IPS-15b (cell line): ENCODE data around the gene SEMA5A.

Experiments used
- H3K27me3 ChIP-seq: one replicate; pipeline ENCODE4 v1.6.1; 2013; ENCODE audit warnings: low read length; ENCODE audit not compliant: control insufficient read depth, insufficient read depth
- H3K36me3 ChIP-seq: one replicate; pipeline ENCODE4 v1.6.1; 2013; ENCODE audit warnings: low read length; ENCODE audit not compliant: control insufficient read depth, insufficient read depth
- H3K4me1 ChIP-seq: one replicate; pipeline ENCODE4 v1.6.1; 2013; ENCODE audit warnings: mild to moderate bottlenecking, low read length; ENCODE audit not compliant: control insufficient read depth, insufficient read depth
- H3K4me3 ChIP-seq: one replicate; pipeline ENCODE4 v1.5.1; 2013; ENCODE audit warnings: low read depth, low read length
- H3K9ac ChIP-seq: one replicate; pipeline ENCODE4 v1.6.1; 2013; ENCODE audit warnings: low read depth, mild to moderate bottlenecking, low read length
- H3K9me3 ChIP-seq: one replicate; pipeline ENCODE4 v1.6.1; 2013; ENCODE audit warnings: mild to moderate bottlenecking, low read length; ENCODE audit not compliant: control insufficient read depth, insufficient read depth

SEMA5A gene

DNA sequence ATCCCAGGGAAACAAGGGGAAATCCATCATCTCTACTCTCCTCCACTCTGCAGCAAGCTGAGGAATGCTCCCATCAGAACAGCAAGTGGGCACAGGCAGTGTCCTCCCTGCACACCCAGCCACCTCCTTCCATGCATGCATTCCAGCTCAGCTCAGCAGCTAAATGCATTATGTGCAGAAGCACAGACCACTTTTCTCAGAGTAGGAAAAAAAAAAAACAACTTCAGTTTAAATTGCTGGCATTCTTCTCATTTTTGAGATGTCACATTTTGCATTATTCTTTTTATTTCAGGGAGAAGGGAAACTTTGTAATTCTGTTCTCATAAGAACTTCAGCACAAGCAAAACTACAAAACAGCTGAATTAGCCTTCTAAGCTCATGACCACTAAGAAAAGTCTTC lies 312.2 kb downstream of the SEMA5A start:
- H3K4me3 ChIP-seq = no peak overlapping the region
- no peaks in the 10 kb centered on the region for H3K9me3 ChIP-seq
- no peaks in the 10 kb centered on the region for H3K27me3 ChIP-seq
- H3K9ac ChIP-seq = no peak overlapping the region
- no peaks in the 10 kb centered on the region for H3K4me1 ChIP-seq
- H3K36me3 ChIP-seq = no peaks in the 10 kb centered on the region

DNA sequence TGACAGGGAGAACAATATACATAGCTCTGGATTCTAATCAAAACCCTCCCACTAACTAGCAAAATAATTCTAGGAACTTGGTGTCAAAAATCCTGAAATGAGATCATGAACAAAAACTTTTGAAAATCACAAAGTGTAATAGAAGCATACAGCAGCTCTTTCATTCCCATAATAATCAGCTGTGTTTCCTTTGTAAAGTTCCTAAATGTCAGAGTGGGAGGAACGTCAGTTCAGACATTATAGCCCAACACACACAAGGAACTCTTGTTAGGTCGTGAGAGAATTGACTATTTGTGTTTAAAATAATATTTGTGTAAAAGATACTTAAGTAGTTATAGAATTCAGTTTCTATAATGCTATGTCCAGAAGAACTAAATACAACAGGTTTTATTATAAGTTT lies 312.8 kb downstream of the SEMA5A start:
- no peaks in the 10 kb centered on the region for H3K9me3 ChIP-seq
- no peaks in the 10 kb centered on the region for H3K27me3 ChIP-seq
- H3K9ac ChIP-seq = no peak overlapping the region
- no peaks in the 10 kb centered on the region for H3K4me1 ChIP-seq
- H3K4me3 ChIP-seq = no peak overlapping the region
- H3K36me3 ChIP-seq = no peaks in the 10 kb centered on the region

DNA sequence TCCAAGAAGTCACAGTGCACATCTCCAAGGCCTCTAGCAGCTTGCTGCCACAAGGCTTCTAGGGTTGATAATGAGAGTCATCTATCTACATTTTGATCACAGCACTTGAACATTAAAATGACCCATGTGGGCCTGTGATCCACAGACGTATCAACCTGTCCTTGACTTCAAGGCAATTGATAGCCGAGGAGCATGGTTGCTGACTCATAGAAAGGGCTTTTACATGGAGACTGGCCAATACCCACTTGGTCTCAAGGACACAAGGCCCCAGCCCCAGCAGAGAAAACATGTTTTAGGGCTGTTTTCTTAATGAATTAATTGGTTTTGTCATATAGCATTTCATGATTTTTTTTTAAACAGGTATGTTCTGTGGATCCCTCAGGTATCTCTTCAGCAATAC lies 314.0 kb downstream of the SEMA5A start:
- H3K27me3 ChIP-seq = no peaks in the 10 kb centered on the region
- H3K36me3 ChIP-seq = no peaks in the 10 kb centered on the region
- H3K4me3 ChIP-seq = no peak overlapping the region
- H3K9ac ChIP-seq = no peak overlapping the region
- H3K9me3 ChIP-seq = no peaks in the 10 kb centered on the region
- no peaks in the 10 kb centered on the region for H3K4me1 ChIP-seq

DNA sequence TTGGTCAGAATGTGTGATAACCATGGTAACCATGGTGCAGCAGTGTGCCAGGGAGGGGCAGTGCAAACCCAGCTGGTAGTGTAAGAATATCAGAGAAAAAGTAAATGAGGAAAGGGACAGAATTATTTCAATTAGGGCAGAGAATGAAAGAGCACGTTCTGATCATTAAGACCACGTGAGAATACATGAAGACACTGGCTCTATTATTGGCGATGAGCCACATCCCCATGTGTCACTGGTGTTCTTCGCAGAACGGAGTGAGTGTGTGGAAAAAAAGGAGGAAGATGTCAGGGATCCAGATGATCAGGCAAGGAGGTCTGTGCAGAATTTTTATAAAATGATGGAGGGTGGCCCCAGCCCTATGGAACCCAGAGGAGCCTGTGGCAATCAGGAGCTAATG lies 315.5 kb downstream of the SEMA5A start:
- no peaks in the 10 kb centered on the region for H3K9me3 ChIP-seq
- no peak overlapping the region for H3K9ac ChIP-seq
- H3K4me1 ChIP-seq = no peaks in the 10 kb centered on the region
- H3K27me3 ChIP-seq = no peaks in the 10 kb centered on the region
- H3K4me3 ChIP-seq = no peak overlapping the region
- no peaks in the 10 kb centered on the region for H3K36me3 ChIP-seq

DNA sequence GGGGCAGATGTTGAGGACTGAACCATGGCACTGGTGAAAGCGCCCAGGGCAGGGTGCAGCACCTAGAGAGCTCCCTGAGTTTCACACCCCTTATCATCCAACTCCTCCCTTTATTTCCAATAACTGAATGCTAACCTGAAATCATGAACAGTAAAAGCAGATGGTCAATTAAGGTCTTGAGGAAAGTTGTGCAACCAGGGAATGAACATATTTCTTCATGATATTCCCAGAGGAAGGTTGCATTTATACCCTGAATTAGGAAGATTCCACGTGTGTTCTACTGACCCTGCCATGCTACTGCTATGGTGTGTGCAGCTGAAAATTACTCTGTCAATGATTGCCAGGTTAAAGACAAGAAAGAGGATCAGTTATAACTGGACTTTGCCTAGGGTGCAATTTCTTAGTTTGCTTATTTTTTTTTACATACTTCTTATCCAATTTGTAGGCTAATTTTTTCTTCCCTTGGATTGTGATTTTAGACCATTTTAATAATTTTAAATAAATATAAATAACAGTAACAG lies 319.8 kb downstream of the SEMA5A start:
- no peaks in the 10 kb centered on the region for H3K27me3 ChIP-seq
- no peaks in the 10 kb centered on the region for H3K9me3 ChIP-seq
- H3K9ac ChIP-seq = no peak overlapping the region
- no peak overlapping the region for H3K4me3 ChIP-seq
- no peaks in the 10 kb centered on the region for H3K36me3 ChIP-seq
- H3K4me1 ChIP-seq = peaks cover 10% of the 10 kb centered on the region

DNA sequence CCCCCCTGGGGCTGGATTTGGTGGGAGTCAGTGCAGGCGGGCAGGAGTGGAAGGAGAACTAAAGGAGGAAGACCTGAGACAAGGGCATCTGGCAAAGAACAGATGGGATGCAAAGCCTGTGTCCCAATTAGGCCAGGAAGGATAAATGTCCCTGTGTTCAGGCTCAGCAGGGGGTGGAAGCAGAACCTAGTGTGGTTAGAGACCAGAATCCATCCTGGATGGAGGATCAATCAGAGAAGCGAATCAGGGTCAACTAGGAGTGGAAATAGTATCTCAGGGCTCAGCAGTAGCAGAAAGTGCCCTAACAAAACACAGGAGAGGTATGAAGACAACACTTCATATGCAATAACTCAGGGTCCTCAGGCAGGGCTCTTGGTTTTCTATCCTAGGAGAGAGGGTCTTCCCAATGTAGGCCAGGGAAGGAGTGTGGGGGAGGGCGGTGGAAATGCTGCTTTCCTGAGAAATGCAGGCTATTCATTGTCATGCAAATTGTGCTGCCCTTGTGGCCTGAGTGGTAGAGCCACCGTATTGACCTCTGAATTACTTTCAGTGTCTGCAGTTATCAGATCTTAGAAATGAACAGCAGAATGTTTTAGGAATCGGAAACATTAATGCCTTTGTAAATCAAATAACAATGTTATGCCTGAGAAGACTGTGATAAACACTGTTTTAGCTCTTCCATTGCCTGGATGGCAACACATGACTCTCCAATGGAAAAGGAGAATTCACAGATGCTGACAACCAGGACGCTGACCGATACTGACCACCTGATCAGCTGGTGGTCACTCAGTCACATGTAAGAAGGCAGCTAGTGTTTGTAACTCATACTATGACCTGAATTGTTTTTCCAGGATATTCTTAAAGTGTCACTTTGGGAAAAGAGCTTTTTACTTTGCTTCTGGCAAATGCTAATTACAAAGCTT lies 323.6 kb downstream of the SEMA5A start:
- H3K9ac ChIP-seq = no peak overlapping the region
- H3K27me3 ChIP-seq = no peaks in the 10 kb centered on the region
- peaks cover 10% of the 10 kb centered on the region for H3K4me1 ChIP-seq
- H3K36me3 ChIP-seq = no peaks in the 10 kb centered on the region
- no peaks in the 10 kb centered on the region for H3K9me3 ChIP-seq
- H3K4me3 ChIP-seq = peak overlapping the region; percentile 11

DNA sequence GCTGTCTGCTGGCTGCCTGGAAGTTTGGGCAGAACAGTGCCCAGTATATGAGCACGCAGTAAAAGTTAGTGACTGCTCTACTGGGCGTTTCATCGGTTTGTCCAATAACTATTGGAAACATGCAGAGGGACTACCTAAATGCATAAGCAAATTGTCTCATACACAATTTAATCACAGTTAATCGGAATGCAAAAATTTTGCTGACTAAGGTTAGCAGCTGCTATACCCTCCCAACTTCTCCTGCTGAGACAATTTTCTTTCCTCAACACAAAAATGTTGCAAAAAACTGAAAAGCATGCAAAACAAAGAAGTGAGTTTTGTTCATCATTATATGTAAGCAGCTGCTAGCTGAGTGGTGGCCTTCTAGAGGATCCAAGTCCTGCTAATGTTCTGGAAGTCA lies 327.5 kb downstream of the SEMA5A start:
- Histone ChIP-seq H3K9ac (no peak overlapping the region), H3K4me3 (no peak overlapping the region), H3K27me3 (no peaks in the 10 kb centered on the region), H3K9me3 (no peaks in the 10 kb centered on the region), H3K36me3 (no peaks in the 10 kb centered on the region), H3K4me1 (peaks cover 10% of the 10 kb centered on the region)

DNA sequence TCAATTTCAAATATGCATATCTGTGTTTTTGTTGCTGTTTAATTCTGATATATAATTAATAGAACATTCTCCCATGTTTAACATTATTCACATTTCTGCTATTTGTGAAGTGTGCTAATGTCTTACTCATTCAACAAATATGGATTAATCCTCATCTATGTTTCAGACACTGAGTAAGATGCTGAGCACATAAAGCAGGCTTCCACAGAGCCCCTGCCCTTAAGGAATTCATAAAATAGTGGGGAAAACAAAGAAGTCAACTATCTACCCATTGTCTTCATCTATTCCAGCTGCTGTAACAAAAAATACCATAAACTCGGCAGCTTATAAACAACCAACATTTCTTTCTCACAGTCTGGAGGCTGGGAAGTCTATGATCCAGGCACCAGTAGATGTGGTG lies 333.3 kb downstream of the SEMA5A start:
- Histone ChIP-seq H3K9me3 (no peaks in the 10 kb centered on the region), H3K9ac (no peak overlapping the region), H3K36me3 (no peaks in the 10 kb centered on the region), H3K4me1 (no peaks in the 10 kb centered on the region), H3K27me3 (no peaks in the 10 kb centered on the region), H3K4me3 (no peak overlapping the region)

DNA sequence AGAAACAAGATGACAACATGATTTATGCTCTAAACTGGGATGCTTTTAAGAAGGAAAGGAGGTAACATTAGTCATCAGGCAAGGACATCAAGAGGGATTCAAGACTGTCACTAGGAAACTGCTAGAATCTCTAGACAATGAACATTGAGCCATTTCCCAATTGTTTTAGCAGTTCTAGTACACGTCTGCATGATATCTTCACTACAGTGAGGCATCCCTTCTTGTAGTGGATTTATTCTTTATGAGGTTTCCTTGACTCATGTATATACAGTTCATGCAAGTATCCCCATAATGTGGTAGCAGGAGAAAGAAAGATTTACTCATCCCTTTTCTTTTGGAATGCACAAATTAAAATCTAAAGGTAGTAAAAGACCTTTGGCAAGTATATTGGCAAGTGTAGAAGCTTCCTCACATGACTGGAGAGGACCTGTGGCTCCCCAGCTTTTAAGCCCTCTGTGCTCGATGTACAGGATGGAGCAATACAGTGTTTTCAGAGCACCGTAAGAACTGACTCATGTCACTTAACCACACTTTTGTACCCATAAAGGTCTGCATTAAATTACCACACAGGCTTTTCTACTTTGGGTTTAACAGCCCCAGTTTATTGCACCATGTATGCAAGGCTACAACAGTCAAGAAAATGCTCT lies 335.9 kb downstream of the SEMA5A start:
- no peaks in the 10 kb centered on the region for H3K4me1 ChIP-seq
- no peak overlapping the region for H3K9ac ChIP-seq
- H3K9me3 ChIP-seq = no peaks in the 10 kb centered on the region
- H3K4me3 ChIP-seq = no peak overlapping the region
- no peaks in the 10 kb centered on the region for H3K36me3 ChIP-seq
- H3K27me3 ChIP-seq = no peaks in the 10 kb centered on the region

DNA sequence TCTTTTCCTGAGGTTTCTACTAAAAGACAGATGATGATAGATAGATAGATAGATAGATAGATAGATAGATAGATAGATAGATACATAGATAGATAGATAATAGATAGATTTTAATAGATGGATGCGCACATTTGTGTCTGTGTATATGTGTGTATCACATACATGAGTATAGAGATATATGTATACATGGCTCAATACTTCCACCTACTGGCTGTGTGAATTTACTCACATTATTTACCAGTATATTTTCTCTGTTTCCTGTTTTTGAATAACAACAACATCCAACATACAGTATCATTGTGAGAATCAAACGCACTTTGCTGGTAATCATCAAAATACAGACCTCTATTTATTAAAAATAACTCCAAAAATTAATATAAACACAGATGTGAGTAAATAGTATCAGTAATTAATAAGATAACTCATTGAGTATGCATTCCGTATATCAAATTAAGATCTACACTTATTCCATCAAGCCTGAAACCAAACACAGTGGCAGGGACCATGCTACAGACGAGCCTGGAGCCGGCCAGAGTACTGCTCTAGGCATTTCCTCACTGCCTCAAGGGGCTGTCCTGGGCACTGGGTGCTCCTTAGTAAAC lies 338.0 kb downstream of the SEMA5A start:
- Histone ChIP-seq H3K9me3 (no peaks in the 10 kb centered on the region), H3K4me3 (no peak overlapping the region), H3K4me1 (no peaks in the 10 kb centered on the region), H3K36me3 (no peaks in the 10 kb centered on the region), H3K9ac (no peak overlapping the region), H3K27me3 (no peaks in the 10 kb centered on the region)

DNA sequence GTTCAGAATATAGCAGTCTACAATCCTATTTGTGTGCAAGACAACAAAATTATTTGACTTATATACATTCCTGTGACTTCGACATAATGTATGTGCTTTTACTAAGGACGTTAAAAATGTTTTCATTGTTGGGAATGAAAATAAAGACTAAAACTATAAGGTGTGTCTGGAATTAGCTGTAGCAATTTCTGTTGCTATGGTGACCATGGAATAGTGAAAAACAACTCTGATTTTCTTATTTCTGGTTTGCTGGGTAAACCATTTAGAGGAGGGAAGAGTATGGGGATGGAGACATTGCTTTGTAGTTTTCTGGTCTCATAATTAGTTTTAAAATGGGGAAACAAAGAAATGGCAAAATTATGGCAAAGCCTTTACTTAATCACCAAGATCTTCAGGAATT lies 343.2 kb downstream of the SEMA5A start:
- no peak overlapping the region for H3K4me3 ChIP-seq
- H3K4me1 ChIP-seq = no peaks in the 10 kb centered on the region
- H3K9ac ChIP-seq = no peak overlapping the region
- H3K27me3 ChIP-seq = no peaks in the 10 kb centered on the region
- no peaks in the 10 kb centered on the region for H3K9me3 ChIP-seq
- H3K36me3 ChIP-seq = no peaks in the 10 kb centered on the region
